Hepatocyte (in vitro differentiated cells): Measurements from ENCODE around the gene PCDH1.

Experiments
- EZH2 ChIP-seq: fragments of 200-600 bp; sonication (generic); IDR thresholded peaks from 2 replicates; pipeline ENCODE4 v1.6.1; 2016; ENCODE audit warnings: antibody characterized with exemption, mild to moderate bottlenecking, borderline replicate concordance
- EZH2phosphoT487 ChIP-seq: fragments of 200-600 bp; sonication (generic); IDR thresholded peaks from one replicate; pipeline ENCODE4 v1.6.1; 2018; ENCODE audit warnings: antibody characterized with exemption, mild to moderate bottlenecking, low read depth, moderate library complexity; ENCODE audit not compliant: unreplicated experiment, severe bottlenecking
- TF ChIP-seq, protein P1 (sequence below): fragments of 200-600 bp; sonication (generic); IDR thresholded peaks from 2 replicates; pipeline ENCODE4 v1.5.1; 2016; ENCODE audit warnings: antibody characterized with exemption, mild to moderate bottlenecking; ENCODE audit not compliant: poor library complexity

DNA sequence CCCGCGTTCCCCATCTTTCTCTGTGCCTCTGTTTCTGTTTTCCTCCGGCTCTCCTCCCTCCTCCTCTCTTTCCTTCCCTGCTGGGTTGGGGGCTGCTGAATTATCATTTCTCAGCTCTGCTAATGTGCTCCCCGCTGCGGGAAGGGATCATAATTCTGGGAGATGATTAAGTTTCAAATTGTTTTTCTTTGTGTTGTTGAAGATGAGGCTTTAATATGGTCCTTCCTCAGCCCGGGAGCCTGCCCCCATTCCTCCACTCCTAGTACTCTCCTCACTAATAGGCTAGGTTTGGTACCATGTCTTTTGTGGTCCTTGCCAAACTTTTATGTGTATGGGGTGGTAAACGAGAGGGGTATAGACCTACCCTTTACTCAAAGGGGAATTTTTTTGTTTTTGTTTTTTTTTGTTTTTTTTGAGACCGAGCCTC lies 5.7 kb upstream of the PCDH1 start:
- TF ChIP-seq, protein P1, sequence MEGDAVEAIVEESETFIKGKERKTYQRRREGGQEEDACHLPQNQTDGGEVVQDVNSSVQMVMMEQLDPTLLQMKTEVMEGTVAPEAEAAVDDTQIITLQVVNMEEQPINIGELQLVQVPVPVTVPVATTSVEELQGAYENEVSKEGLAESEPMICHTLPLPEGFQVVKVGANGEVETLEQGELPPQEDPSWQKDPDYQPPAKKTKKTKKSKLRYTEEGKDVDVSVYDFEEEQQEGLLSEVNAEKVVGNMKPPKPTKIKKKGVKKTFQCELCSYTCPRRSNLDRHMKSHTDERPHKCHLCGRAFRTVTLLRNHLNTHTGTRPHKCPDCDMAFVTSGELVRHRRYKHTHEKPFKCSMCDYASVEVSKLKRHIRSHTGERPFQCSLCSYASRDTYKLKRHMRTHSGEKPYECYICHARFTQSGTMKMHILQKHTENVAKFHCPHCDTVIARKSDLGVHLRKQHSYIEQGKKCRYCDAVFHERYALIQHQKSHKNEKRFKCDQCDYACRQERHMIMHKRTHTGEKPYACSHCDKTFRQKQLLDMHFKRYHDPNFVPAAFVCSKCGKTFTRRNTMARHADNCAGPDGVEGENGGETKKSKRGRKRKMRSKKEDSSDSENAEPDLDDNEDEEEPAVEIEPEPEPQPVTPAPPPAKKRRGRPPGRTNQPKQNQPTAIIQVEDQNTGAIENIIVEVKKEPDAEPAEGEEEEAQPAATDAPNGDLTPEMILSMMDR, result no peak
- TF ChIP-seq EZH2phosphoT487 (no peak), EZH2 (no peak)
